T follicular helper cell (primary cell): ENCODE data around the gene CGA.
"Not testable (repeated sequence)": the region's sequence is repeated elsewhere in the genome, so short reads cannot be mapped to it uniquely, and the experiment has no call there.

Experiments used
- DNase-seq: peaks from one replicate; pipeline ENCODE4 v3.0.0-alpha.2; 2020; ENCODE audit warnings: low read depth
- total RNA-seq, 2 experiments: gene quantifications; one replicate each; lab custom pipeline; 2026; lab: John Stamatoyannopoulos, UW

CGA gene
- 0 reads per million in 2 experiments for total RNA-seq

DNA sequence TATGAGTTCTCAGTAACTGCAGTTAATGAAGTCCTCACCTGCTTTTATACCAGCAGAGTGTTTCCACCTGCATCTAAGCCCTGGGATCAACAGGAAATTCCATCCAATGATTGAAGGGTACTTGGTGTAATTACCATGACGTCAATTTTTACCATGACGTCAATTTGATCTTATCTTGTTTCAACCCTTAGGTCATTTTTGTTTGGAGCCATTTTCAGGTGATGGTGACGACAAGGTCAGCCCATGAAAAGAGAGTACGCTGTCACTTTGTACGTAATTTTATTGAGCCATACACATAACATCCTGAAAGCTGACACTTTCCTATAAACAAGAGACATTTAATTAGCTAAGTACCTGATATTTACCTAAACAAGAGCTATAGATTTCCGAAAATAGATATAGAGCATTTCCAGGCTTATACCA, at the start of gene CGA:
CGA (minus strand) TSS at position 20 of the 423 bp plus-strand sequence. CDS start 6,906 bp downstream, outside the sequence.
- no peak for DNase-seq

- DNase-seq: not testable (repeated sequence)
These were observed 45.0 kb upstream of the CGA start for GRCh38 chr6:87139927-87140326.

GRCh38 chr6:87139236-87139635, 44.3 kb upstream of the CGA start:
- peak; percentile 26 for DNase-seq

DNA sequence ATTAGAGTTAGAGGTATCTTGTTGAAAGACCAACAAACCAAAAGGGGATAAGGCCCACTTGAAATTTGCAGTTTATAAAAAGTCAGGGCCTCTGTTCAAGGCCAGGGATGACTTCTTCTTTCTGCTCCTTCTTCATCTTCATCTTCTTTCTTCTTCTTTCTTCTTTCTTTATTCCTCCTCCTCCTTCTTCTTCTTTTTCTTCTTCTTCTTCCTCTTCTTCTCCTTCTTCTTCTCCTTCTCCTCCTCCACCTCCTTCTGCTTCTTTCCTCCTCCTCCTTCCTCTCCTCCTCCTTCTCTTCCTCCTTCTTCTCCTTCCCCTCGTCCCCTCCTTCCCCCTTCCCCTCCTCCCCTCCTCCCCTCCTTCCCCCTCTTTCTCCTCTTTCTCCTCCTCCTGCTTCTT, 42.1 kb upstream of the CGA start:
- DNase-seq: no peak

- no peak for DNase-seq
These were observed 32.8 kb upstream of the CGA start for GRCh38 chr6:87127737-87128136.

- DNase-seq: no peak
These were observed 31.6 kb upstream of the CGA start for GRCh38 chr6:87126501-87126900.

DNA sequence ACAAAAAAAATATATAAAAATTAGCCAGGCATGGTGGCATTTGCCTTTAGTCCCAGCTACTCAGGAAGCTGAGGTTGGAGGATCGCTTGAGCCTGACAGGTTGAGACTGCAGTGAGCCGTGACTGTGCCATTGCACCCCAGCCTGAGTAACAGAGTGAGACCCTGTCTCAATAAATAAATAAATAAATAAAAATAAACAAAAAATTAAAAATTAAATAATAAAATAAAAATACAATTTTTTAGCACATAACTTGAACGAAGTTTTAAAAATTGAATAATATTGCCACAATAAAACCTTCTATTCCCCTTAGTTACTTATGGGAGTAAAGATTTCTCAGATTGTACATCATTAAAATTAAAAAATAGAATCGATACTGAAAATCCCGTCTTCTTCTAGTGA, 29.2 kb upstream of the CGA start:
- DNase-seq: no peak

GRCh38 chr6:87122477-87122876, 27.6 kb upstream of the CGA start:
- DNase-seq: no peak

DNA sequence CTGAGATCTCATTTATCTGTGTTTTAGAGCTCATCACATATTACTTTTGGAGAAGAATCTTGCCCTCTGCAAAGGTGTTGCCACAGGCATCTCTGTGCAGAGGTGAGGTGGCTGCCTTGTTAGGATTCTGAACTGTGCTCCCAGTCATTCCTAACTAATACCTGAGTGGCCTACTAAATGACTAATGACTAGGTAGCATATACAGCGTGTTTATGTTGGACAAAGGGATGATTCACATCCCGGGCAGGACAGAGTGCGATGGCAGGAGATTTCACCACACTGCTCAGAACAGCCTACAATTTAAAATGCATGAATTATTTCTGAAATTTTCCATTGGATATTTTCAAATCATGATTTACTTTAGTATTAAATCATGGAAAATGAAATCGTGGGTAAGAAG, 23.1 kb upstream of the CGA start:
- no peak for DNase-seq

- DNase-seq: no peak
These were observed 22.0 kb upstream of the CGA start for GRCh38 chr6:87116922-87117321.

DNA sequence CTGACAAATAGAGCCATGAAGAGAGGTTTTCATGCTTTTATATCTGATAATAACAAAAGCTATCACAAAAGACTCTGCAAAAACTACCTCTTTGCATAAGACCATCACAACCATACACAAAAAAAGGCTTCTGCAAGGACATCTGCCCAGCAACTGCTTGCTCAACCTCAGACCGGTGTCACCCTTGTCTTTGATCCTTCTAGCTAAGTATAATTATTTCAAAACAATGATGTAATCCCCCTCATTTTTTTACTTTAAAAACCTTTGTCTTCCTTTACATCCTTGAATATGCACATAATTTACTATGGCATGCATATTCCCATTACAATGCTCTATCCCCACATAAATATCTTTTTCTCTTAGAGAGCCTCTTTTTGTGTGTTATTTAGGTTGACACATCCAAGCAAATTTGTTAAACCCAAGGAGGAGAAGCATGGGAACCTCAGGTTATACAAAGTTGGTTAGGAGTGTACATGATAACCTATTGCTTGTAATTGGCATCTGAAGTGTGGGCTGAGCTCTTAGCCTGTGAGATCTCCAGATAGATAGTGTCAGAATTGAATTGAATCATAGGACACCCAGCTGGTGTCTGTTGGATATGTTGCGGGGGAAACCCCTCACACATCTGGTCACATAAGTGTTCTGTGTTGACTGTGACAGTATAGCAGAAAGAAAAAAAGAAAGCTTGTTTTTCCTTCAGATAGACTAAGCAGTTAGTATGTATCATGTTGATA, 20.7 kb upstream of the CGA start:
- no peak for DNase-seq

DNA sequence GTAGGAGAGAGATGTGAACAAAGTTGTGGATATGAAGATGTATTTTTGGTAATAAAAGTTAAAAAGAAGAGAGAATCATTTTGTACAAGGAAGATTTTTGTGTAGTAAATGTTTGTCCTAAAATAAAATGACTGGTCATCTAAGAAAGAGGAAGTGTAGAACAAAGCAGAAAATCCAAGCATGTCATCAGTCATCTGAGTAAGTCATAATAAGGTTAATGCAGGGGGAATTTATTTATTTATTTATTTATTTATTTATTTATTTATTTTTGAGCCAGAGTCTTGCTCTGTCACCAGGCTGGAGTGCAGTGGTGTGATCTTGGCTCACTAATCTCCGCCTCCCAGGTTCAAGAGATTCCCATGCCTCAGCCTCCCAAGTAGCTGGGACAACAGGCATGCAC, 15.7 kb upstream of the CGA start:
- no peak for DNase-seq

GRCh38 chr6:87105823-87106222, 10.9 kb upstream of the CGA start:
- DNase-seq: no peak

GRCh38 chr6:87104667-87105066, 9.8 kb upstream of the CGA start:
- no peak for DNase-seq

DNA sequence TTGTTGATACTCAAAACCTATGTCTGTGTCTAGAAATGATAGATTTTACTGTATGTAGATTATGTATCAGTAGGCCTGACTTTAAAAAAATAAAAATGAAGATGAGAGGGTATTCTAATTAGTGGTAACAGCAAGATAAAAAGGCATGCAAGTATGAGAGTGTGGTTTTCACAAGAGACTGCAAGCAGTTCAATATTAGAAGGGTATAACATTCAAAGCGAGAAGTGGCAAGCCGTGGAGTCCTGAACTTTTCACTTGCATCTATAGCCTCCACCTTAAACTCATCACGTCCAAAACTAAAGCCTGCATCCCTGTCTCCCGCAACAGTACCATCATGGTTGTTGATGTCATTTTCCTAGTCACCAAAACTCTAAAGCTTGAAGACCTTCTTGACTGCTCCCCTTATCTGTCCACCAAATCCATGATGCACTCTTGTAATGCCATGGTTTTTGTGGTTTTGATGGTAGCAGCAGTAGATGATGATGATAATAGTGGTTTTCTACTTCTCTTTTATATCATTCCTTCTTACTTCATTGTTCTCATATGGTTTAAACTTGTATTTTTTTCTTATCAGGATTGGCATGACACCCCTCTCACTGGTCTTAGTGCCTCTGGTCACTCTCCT, 9.2 kb upstream of the CGA start:
- DNase-seq: no peak

- no peak for DNase-seq
These were observed 7.3 kb upstream of the CGA start for GRCh38 chr6:87102151-87102621.

DNA sequence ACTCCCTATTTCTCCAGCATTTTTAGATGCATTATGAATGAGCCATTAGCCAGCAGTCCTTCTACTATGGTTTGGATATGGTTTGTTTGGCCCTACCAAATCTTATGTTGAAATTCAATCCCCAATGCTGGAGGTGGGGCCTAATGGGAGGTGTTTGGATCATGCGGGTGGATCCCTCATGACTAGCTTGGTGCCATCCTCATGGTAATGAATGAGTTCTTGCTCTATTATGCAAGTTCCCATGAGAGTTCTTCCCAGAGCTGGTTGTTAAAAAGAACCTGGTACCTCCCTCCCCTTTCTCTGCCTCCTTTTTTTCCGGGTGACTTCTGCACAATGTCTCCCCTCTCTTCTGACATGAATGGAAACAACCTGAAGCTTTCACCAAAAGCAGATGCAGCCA, 6.2 kb upstream of the CGA start:
- DNase-seq: no peak

DNA sequence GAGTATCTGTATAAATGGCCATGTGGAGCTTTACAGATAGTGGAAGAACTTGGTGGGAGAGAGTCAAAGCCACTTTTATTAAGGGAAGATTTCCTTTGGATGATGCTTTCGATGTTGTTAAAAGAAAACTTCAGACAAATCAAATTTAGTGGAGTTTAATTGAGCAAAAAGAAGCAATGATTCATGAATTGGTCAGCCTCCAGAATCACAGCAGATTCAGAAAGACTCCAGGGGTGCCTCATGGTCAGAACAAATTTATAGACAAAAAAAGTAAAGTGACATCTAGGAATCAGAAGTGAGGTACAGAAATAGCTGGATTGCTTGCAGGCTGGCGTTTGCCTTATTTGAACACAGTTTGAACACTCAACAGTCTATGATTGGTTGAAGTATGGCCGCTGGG, 5.3 kb upstream of the CGA start:
- no peak for DNase-seq

- DNase-seq: no peak
These were observed 4.6 kb upstream of the CGA start for GRCh38 chr6:87099472-87099871.

DNA sequence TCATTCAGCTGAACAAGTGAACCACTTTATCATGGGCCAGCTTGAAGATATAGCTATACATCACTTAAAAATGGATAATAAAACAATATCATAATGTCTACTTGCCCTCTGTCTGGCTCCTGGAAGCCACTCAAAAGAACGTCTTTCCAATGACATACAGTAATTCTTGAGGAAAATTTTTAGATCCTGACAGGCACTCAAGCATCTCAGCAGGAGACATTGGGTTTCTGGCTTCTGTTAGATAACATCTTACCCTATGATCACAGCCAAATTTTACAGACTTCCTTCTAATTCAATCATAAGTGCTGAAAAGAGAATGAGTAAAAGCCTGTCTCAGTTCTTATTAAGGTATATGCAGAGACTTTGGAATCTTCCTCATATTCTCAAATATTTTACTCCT, 330 bp downstream of the CGA start:
- DNase-seq: no peak

GRCh38 chr6:87093651-87094050, 1.3 kb downstream of the CGA start:
- DNase-seq: no peak

DNA sequence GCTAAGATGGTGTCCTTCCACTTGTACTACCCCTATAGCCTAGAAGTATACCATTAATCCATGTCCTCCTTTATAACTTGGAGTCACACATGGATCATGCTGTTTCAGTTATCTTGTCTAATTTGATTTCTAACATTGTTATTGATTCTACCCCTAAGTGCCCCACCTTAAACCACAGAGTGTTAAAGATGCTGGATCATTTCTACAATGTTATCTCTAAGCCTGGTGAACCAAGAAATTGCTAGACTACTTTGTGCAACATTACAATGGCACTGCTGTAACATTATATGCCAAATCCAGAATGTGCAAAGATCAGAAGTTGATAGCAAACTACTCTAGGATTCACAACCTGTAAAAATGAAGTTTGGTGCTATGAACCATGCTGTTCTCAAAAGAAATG, 1.7 kb downstream of the CGA start:
- DNase-seq: no peak

- no peak for DNase-seq
These were observed 2.5 kb downstream of the CGA start for GRCh38 chr6:87092435-87092834.

- no peak for DNase-seq
These were observed 5.8 kb downstream of the CGA start for GRCh38 chr6:87089135-87089534.
